A549 (cell line): ENCODE results near the gene MPND.

Experiments
- ESRRA ChIP-seq: fragments of 150-350 bp; IDR thresholded peaks from 2 replicates; pipeline ENCODE4 v1.6.1; 2014; ENCODE audit warnings: mild to moderate bottlenecking, low read length, borderline replicate concordance
- GATA3 ChIP-seq: IDR thresholded peaks from 2 replicates; pipeline ENCODE4 v1.6.1; 2012; ENCODE audit warnings: borderline replicate concordance
- SREBF2 ChIP-seq: fragments of 450-650 bp; IDR thresholded peaks from 2 replicates; pipeline ENCODE4 v1.6.1; 2014; ENCODE audit warnings: mild to moderate bottlenecking, moderate library complexity

DNA sequence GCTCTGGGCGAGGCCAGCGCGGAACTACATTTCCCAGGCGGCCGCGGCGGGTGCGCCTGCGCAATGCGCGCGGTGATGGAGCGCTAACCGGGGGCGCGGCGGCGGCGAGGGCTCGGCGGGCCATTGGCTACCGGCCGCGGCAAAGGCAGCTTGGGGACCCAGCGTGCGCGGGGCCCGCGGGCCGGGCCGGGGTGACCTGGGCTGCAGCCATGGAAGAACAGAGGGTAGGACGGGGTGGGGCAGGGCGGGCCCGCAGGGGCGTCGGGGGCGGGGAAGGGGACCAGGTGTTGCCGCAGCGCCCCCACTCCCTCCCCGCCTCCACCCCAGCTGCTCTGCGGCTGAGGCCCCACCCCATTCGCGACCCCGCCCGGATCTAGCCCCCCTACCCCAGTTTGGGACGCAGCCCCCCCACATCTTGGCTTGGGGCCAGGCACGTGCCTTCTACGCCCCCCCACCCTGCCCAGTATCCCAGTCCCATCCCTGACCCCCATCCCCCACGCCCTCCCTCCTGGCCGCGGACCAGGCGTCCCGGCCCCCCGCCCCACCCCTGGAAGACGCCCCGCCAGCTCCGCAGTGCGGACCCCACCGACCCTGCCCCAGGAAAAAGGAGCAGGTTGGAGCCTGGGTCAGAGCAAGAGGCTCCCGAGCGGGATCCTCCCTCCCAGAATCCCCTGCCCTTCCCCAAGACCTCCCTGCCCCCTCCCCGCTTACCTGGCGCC is 38.7 kb upstream of the MPND start, which contains the start of gene FSD1:
- no peak for TF ChIP-seq GATA3
- TF ChIP-seq SREBF2 = no peak
- TF ChIP-seq ESRRA = no peak
